ENCODE data around the gene IRAK4.
"Not testable (repeated sequence)": the region's sequence is repeated elsewhere in the genome, so short reads cannot be mapped to it uniquely, and the experiment has no call there.

DNA sequence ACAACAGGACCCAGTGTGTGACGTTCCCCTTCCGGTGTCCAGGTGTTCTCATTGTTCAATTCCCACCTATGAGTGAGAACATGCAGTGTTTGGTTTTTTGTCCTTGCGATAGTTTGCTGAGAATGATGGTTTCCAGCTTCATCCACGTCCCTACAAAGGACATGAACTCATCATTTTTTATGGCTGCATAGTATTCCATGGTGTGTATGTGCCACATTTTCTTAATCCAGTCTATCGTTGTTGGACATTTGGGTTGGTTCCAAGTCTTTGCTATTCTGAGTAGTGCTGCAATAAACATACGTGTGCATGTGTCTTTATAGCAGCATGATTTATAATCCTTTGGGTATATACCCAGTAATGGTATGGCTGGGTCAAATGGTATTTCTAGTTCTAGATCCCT lies 7.4 kb upstream of the IRAK4 start:
- TF ChIP-seq, protein P1, sequence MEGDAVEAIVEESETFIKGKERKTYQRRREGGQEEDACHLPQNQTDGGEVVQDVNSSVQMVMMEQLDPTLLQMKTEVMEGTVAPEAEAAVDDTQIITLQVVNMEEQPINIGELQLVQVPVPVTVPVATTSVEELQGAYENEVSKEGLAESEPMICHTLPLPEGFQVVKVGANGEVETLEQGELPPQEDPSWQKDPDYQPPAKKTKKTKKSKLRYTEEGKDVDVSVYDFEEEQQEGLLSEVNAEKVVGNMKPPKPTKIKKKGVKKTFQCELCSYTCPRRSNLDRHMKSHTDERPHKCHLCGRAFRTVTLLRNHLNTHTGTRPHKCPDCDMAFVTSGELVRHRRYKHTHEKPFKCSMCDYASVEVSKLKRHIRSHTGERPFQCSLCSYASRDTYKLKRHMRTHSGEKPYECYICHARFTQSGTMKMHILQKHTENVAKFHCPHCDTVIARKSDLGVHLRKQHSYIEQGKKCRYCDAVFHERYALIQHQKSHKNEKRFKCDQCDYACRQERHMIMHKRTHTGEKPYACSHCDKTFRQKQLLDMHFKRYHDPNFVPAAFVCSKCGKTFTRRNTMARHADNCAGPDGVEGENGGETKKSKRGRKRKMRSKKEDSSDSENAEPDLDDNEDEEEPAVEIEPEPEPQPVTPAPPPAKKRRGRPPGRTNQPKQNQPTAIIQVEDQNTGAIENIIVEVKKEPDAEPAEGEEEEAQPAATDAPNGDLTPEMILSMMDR (IDR thresholded peaks at IDR 0.05) = not testable (repeated sequence)
- TF ChIP-seq POLR2A (IDR thresholded peaks at IDR 0.05; ENCODE audit: low read length); FOXS1 (CRISPR knock-in tag; IDR thresholded peaks at IDR 0.05); RFX5 (IDR thresholded peaks at IDR 0.05); MAZ (IDR thresholded peaks at IDR 0.05; ENCODE audit: borderline replicate concordance, low read depth, low read length); EP300 (IDR thresholded peaks at IDR 0.05); JUN (IDR thresholded peaks at IDR 0.05): not testable (repeated sequence)
- TF ChIP-seq, protein P2, sequence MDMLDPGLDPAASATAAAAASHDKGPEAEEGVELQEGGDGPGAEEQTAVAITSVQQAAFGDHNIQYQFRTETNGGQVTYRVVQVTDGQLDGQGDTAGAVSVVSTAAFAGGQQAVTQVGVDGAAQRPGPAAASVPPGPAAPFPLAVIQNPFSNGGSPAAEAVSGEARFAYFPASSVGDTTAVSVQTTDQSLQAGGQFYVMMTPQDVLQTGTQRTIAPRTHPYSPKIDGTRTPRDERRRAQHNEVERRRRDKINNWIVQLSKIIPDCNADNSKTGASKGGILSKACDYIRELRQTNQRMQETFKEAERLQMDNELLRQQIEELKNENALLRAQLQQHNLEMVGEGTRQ (IDR thresholded peaks at IDR 0.05) = not testable (repeated sequence)

Measured in A549 (cell line).